Nephron (organoid): ENCODE measurements around the gene SEPTIN6.

Experiments
- H3K27ac Mint-ChIP-seq, 3 experiments: 2 replicates each; pipeline ENCODE4 v1.8.0; 2020; ENCODE audit warnings: mixed read lengths in 3 of 3, mild to moderate bottlenecking in 2 of 3, moderate library complexity in 1 of 3
- H3K27me3 Mint-ChIP-seq: 2 replicates; pipeline ENCODE4 v1.8.0; 2021; ENCODE audit warnings: low read depth, mild to moderate bottlenecking, moderate library complexity, mixed read lengths
- H3K36me3 Mint-ChIP-seq: 2 replicates; pipeline ENCODE4 v1.8.0; 2020; ENCODE audit warnings: low read depth, mixed read lengths
- H3K4me1 Mint-ChIP-seq: 2 replicates; pipeline ENCODE4 v1.8.0; 2020; ENCODE audit warnings: mixed read lengths
- H3K4me3 Mint-ChIP-seq, 3 experiments: 2 replicates each; pipeline ENCODE4 v1.8.0; 2020; ENCODE audit warnings: mild to moderate bottlenecking in 3 of 3, mixed read lengths in 3 of 3, moderate library complexity in 2 of 3
- H3K9me3 Mint-ChIP-seq: 2 replicates; pipeline ENCODE4 v1.8.0; 2020; ENCODE audit warnings: mixed read lengths
- TF ChIP-seq, protein P1 (sequence below), 3 experiments: fragments of 200-600 bp; sonication (generic); IDR thresholded peaks; one replicate each; pipeline ENCODE4 v1.5.0; 2021; ENCODE audit warnings: antibody characterized with exemption in 3 of 3; ENCODE audit not compliant: unreplicated experiment in 3 of 3

The SEPTIN6 gene

DNA sequence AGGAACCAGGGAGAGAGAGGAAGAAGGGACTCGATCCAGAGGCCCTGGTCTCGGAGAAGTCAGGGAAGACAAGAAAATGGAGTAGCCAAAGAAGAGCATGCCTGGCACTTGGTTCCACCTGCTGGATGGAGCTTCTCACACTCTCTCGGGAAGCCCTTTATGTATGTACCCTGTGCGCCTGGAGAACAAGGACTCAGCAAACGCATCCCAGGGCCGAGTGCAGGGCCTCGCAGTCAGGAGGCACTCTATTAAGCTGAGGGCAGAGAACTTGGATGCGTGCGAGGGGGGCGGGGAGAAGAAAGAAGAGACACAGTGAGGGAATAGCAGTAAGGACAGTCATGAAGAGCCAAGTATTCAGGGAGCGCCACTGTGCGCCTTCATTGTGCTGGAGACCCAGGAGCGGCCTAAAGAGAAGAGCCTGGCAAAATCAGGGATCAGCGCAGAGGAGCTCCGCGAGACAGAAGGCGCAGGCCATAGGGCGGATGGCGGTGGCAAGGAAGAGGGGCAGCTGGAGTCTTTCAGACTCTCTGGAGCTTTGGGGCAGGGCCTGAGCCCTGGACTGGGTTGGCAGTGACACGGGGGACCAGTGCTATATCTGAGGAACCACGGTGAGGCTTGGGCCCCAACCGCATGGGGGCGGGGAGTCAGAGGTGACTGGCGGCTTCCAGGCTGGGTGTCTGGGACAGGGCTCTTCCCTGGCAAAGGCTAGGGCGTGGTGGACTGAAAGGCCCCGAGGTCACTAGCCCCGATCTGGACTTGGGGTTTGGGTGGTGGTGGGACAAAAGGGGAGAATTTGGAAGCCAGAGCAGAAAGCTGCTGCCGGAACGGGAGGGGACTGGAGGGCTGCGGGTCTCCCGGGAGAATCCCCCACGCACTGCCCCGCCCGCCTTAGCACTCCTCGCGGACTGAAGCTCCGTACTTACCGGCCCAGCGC lies 1.9 kb upstream of the SEPTIN6 start:
- Mint-ChIP-seq H3K27me3 (peaks cover 4% of the 10 kb centered on the region), H3K4me1 (peaks cover 10% of the 10 kb centered on the region), H3K4me3 (peak overlapping the region; percentile 45 to 90 (median 66)), H3K36me3 (no peaks in the 10 kb centered on the region), H3K9me3 (peaks cover 11% of the 10 kb centered on the region), H3K27ac (peak overlapping the region; percentile 30 to 87 (median 36))
- TF ChIP-seq, protein P1, sequence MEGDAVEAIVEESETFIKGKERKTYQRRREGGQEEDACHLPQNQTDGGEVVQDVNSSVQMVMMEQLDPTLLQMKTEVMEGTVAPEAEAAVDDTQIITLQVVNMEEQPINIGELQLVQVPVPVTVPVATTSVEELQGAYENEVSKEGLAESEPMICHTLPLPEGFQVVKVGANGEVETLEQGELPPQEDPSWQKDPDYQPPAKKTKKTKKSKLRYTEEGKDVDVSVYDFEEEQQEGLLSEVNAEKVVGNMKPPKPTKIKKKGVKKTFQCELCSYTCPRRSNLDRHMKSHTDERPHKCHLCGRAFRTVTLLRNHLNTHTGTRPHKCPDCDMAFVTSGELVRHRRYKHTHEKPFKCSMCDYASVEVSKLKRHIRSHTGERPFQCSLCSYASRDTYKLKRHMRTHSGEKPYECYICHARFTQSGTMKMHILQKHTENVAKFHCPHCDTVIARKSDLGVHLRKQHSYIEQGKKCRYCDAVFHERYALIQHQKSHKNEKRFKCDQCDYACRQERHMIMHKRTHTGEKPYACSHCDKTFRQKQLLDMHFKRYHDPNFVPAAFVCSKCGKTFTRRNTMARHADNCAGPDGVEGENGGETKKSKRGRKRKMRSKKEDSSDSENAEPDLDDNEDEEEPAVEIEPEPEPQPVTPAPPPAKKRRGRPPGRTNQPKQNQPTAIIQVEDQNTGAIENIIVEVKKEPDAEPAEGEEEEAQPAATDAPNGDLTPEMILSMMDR (IDR thresholded peaks at IDR 0.05; ENCODE audit: unreplicated experiment in 3 of 3), result peak in 1 of 3 experiments; percentile 11

DNA sequence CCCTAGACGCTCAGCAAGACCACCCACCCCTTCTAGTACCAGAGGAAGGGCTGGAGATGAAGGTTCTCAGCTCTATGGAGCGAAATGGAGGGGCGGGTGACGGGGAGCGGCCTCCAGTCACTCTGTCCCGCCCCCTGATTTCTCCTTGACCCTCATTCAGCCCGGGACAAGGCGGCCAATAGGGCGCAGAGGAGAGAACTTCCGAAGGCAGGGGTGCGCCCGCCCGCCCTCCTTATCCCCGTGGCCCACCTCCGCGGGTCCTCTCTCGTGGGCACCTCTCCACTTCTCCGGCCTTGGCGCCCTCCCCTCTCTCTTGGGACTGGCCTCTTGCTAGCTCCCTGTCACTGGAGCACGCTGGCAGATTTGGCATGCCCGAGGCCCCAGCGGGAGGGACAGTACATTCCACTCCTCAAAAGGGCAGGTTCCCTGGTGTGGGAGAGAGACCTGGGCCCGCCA lies 1.1 kb upstream of the SEPTIN6 start:
- Mint-ChIP-seq H3K9me3 (peaks cover 11% of the 10 kb centered on the region), H3K27ac (peak overlapping the region; percentile 30 to 87 (median 54)), H3K4me3 (peak overlapping the region; percentile 88 to 95 (median 90)), H3K4me1 (peaks cover 9% of the 10 kb centered on the region), H3K36me3 (no peaks in the 10 kb centered on the region), H3K27me3 (peaks cover 4% of the 10 kb centered on the region)
- TF ChIP-seq, protein P1 (IDR thresholded peaks at IDR 0.05; ENCODE audit: unreplicated experiment in 3 of 3), result no peak

DNA sequence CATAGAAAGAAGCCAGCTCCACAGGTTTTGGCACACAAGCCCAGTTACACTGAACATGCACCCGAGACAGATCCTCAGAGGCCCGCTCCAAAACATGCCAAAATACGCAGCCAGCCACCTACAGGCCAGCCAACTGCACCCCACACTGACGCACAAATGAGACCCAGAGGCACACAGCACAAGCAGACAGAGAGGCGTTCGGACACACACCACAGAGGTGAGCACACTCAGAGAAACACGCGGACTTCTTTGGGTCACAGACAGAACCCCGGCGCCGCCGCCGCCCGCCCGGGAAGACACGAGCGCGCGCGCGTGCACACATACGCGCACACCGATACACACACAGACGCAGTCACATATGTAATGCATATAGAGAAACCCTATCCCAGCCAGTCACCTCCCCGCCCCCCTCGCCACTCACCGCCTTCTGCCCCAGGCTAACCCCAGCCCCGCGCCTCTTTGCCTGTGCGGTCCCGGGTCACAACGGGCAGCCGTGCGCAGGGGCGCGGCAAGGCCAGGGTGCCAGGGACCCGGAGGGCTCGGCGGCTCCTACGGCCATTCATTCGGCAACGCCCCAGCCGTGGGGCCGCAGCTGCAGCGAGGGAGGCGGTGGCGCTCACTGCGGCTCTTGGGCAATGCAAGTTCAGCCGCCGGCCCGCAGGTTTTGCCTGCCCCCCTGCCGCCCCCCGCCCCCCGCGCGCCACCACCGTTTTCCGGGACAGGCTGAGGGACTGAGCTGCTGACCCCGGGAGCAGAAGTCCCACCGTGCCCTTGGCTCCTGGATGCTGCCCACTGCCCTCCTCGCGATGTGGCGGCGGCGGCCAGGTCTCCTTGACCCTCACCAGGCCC lies 553 bp downstream of the SEPTIN6 start:
- Mint-ChIP-seq H3K4me3 (peak overlapping the region; percentile 90 to 98 (median 95)), H3K9me3 (peaks cover 11% of the 10 kb centered on the region), H3K27ac (peak overlapping the region; percentile 80 to 91 (median 87)), H3K36me3 (no peaks in the 10 kb centered on the region), H3K27me3 (peaks cover 4% of the 10 kb centered on the region), H3K4me1 (peaks cover 10% of the 10 kb centered on the region)
- TF ChIP-seq, protein P1 (IDR thresholded peaks at IDR 0.05; ENCODE audit: unreplicated experiment in 3 of 3), result no peak

DNA sequence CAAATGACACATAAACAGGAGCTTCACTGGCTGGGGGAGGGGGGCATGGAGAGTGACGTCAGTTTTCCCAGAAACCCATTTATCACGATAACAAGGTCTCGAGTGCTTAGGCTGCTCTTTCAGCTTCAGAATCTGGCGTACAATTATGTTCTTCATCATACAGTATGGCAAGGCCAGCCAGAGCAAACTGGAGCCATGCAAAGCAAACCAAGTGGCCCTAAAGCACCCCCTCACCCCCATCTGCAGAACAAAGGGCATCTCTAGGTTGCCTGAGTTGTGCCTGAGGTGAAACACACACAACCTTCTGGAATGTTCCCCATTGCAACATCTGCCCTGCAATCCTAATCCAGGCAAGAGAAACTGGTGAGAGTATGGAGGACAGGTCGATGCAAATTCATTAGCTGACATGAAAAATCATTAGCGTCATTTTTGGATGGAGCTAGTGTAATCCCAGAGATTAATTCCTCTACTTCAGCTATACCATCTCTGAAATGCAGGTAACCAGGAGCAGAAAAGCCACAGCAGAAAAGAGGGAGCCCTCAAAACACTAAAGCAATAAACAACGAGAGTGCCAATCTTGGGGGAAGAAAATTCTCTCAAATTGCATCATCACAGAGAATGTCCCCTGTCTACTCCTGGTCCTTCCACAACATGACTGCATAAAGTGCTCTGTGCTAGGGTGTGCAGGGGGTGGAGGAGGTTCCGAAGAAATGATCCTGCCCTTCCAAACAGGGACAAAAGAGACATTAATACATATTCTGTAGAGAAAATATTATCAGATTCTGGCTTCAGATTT lies 1.8 kb downstream of the SEPTIN6 start:
- Mint-ChIP-seq H3K4me1 (peaks cover 21% of the 10 kb centered on the region), H3K9me3 (peaks cover 8% of the 10 kb centered on the region), H3K36me3 (no peaks in the 10 kb centered on the region), H3K4me3 (peak overlapping the region; percentile 90 to 98 (median 95)), H3K27ac (peak overlapping the region; percentile 80 to 91 (median 85)), H3K27me3 (peaks cover 4% of the 10 kb centered on the region)
- TF ChIP-seq, protein P1 (IDR thresholded peaks at IDR 0.05; ENCODE audit: unreplicated experiment in 3 of 3), result no peak

DNA sequence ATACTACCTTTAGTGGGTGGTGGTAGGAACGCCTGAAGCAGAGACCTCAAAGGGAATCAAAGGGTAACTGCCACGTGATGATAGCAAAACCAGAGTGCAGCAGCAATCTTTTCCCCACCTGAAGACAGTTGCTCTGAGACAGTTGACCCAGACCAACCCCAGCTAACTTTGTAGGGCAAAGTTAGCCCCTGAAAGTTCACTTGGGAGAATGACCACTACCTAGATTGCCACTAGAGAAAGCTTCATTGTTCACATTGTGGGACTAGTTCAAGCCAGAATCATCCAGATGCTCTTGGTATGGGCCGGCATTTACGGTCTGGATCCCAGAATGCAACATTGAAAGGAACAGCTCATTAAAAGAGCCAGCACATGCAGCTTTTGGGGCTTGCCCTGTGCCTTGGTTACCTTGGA lies 4.1 kb downstream of the SEPTIN6 start:
- H3K4me1 Mint-ChIP-seq, result peaks cover 30% of the 10 kb centered on the region
- peaks cover 10% of the 10 kb centered on the region for H3K9me3 Mint-ChIP-seq
- H3K4me3 Mint-ChIP-seq, result no peak overlapping the region
- no peaks in the 10 kb centered on the region for H3K36me3 Mint-ChIP-seq
- H3K27ac Mint-ChIP-seq, result peak overlapping the region in 1 of 3 experiments; percentile 53
- H3K27me3 Mint-ChIP-seq, result no peaks in the 10 kb centered on the region
- TF ChIP-seq, protein P1 (IDR thresholded peaks at IDR 0.05; ENCODE audit: unreplicated experiment in 3 of 3), result no peak
